Femur (tissue), 1 donor: Measurements from ENCODE around the gene SLC4A1AP.
A peak's percentile ranks its signal among the peaks of the same experiment; 100 is the strongest.

ENCODE experiments used
- DNase-seq: peaks from one replicate; pipeline ENCODE4 v3.0.0-alpha.2; 2017

The SLC4A1AP gene

DNA sequence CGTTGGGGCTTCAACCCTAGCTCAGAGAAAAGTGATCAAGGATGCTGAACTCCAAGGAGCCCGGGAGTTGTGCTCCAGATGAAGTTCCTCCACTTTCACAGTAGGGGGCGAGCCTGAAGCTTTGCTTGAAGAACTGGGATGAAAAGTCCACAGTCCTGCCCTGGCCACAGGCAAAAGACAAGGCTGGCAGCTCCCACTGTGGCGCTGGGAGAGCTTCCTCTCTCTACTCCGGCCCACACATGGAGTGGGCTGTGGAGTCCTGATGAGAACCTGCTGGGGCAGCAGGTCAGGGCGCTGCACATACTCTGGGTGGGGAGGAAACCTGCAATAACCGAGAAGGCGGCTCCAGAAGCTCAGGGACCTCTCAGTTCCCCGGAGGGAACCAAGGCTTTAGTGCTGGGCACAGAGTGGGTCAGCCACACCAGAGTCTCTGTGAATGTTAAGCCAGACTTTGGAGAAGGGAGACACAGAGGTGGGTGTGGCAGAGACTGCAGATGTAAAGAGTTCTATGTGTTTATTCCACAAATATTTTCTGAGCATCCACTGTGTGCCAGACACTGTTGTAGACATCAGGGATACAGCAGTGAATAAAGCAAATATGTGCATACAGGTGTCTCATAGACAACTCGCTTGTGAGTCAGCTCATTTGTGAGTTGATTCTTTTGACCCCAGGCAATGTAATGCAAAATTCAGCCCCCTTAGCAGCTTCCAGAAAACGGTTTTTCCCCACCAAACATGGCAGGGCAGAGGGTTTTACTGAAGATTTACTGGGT, 59.9 kb downstream of the SLC4A1AP start:
- DNase-seq, result peak; percentile 72

DNA sequence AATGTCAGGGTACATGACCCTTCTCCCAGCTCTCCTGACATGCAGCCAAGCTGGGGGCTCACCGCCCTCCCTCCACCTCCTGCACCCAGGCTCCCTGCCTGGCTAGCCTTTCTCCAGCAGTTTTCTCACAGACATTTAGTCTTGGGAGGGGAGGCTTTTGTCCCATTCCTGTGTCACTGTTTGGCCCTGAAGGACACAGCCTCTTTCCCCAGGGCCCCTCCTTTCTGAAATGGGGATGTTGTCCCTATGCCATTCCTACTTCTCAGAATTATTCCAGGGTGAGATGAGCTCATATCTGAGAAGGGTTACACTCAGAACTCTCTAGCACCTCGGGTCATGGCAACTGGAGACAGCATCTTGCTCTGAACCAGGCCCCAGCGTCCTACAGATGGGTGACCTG, 60.5 kb downstream of the SLC4A1AP start:
- no peak for DNase-seq

GRCh38 chr2:27724905-27725701, 61.4 kb downstream of the SLC4A1AP start:
- no peak for DNase-seq

DNA sequence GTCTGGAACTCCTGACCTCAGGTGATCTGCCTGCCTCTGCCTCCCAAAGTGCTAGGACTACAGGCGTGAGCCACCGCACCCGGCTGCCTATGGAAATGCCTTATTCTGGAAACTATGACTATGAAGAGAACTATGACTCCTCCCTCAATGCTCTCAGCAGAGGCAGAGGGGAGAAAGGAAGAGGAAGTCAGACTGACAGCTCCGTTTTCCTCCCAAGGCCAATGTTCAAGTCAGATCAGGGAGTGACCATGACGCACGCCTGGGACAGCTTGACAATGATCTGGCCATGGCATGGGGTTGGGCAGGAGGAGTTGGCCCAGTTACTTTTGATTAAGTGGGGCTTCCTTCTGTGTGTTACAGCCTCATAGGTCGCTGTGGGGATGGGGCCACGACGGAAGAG, 63.6 kb downstream of the SLC4A1AP start:
- no peak for DNase-seq

DNA sequence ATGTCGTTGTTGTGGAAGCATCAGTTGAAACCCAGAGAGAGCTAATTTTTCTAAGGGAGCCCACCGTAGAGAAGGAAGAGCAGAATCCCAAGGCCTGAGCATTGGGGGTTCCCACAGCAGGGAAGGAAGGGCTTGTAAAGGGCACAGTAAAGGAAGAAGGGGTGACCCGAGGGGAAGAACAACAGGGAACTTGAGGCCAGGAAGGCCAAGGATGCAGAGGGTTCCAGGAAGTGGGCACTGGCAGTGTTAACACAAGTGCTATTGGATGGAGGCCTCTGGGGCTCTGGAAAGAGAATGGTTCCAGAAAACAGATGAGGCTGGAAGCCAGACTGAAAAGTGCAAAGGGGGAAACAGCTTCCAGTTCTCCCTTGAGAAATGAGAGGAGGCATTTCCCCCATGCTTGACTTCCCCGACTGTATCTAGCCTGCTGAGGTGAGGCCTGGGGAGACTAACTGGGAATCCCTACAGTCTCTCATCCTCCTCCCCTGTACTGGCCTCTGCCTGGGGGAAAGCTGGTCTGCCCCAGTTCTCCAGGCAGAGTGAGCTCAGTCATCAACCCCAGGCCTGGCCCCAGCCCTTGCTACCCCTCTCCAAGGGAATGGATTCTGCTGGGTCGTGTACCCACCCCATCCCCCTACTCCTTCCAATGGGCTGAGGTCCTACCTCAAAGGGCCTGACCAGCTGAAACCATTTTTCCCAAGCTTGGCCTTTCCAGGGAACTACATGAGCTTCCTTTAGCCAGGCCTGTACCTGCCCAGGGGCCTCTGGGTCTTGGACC, 64.6 kb downstream of the SLC4A1AP start:
- no peak for DNase-seq

DNA sequence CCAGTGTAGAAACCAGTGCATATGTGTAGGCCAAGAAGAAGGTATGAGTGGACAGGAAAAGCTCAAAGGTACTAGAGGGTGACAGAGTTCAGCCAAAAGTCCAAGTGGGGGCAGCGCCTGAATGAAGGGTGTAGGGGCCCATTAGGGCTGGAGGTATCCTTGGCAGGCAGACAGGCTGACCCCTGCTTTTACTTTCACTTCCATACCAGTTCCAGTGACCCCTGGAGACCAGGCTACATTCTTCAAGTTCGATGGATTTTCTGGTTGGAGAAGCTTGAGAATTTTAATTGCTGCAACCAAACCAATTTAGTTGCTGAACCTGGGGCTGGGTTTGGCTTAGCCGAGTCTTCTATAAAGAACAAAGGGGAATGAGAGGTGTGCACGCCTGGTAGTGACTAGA, 65.5 kb downstream of the SLC4A1AP start:
- DNase-seq, result no peak

GRCh38 chr2:27729614-27730013, 65.9 kb downstream of the SLC4A1AP start:
- DNase-seq, result no peak

GRCh38 chr2:27730261-27730662, 66.6 kb downstream of the SLC4A1AP start:
- DNase-seq, result no peak

DNA sequence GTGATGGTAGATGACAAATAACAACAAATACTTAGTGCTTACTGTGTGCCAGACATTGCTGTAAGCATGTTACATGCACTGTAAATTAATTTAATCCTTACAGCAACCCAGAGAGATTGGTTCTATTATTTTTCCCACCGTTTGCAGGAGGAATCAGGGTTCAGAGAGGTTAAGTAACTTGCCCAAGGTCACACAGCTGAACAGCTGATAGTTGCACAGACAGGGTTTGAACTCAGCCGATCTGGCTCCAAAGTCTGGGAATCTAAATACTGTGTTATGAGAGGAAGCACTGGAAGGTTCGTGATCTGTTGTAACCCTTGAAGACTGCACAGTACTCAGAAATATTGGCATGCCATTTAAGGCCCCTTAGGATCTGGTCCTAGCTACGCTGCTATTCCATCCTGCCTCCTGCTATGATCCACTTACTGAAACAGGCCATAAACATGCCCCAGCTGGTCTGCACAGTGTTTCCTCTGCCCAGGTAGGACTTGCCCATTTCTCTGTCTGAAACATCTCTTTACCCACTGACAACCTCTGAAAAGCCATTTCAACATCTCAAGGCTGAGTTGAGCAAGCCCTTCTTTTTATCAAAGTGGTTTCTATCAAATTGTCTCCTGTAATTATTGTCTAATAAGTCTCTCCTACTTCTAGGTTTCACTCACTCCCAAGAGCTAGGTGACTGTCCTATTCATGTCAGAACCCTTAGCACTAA, 67.4 kb downstream of the SLC4A1AP start:
- DNase-seq, result no peak

DNA sequence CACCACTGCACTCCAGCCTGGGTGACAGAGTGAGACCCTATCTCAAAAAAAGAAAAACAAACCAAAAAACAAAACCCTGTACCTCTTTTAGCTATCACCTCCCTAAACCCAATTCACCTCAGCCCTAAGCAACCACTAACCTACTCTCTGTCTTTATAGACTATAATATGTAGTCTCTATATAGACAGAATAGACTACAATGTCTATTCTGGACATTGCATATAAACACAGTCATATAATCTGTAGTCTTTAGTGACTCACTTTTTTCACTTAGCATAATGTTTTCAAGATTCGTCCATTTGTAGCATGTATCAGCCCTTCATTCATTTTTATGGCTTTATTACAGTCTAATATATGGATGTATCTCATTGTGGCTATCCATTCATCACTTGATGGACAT, 70.6 kb downstream of the SLC4A1AP start:
- no peak for DNase-seq

DNA sequence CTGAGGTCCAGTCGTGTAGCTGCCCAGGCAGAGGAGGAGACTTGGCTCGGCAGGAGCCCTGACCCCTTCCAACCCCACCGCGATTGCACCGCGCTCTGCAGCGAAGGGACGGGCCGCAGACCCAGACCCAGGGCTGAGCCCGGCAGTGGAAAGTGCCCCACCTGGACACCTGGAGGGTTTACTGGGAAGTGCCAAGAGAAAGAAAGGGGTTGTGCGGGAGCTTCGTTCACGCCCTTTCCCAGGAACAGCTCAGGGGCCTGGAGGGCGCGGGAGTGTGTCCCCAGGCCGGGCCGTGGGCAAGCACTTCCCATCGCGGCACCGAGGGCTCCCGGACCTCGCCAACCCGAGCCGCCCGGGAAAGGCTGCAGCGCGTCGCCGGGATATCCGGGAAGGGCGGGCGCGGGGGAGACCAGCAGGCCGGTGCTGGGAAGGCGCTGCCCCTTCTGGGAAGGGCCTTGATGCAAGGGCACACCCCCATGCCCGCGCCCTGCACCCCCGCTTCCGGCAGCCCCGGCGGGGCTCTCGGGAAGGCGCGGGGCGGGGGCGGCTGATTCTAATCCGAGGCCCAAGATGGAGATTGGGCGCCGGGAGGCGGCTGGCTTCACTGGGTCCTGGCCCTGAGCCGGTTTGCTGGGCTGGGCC, 71.7 kb downstream of the SLC4A1AP start:
- peak; percentile 87 for DNase-seq

- no peak for DNase-seq
Measured at GRCh38 chr2:27736031-27736889, 72.6 kb downstream of the SLC4A1AP start.

DNA sequence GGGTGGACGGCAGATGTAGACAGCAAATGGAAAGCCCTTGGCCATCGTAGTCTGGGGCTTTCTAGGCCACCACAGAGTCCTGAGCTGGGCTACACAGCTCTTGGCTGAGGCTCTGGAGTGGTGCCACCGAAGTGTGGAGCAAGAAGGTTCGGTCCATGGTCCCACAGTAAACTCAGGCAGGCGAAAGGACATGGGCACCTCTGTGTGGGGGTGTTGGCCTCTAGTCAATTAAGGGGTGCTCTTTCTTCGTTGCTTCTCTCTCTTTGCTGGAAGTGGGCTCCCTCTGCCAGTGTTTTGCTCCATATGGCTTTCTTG, 73.2 kb downstream of the SLC4A1AP start:
- DNase-seq, result no peak

- DNase-seq, result no peak
Measured at GRCh38 chr2:27737676-27738348, 74.1 kb downstream of the SLC4A1AP start.

DNA sequence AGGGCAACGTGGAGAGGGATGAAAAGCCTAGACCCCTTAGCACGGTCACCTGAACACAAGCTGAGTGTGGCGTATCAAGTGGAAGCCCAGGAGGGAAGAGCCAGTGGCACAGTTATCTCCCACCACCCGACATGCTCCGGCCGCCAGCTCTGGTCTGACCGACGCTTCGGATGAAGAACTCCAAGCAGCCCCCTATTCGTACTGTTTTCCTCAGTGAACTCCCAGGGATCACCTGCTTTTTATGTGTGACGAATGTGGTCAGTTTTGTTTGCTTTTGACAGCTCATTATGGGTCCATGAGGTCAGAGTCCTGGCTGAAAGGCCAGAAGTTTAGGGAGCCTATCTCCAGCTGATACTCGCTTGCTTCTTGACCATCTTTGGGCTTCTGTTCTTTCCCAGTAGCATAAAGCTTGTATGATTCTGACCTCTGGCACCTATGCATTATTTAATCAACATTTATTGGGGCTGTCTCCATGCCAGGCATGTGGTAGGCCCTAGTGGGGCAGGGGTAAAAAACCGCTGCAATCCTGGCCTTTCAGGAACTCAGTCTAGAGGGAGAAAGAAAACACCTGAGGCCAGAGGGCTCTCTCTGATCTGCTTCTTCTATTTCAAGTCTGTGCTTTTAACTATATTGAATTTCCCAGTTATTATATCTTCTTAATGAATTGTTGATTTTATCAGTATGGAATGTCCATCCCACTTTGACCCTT, 74.8 kb downstream of the SLC4A1AP start:
- DNase-seq, result no peak

GRCh38 chr2:27739058-27739373, 75.3 kb downstream of the SLC4A1AP start:
- no peak for DNase-seq

DNA sequence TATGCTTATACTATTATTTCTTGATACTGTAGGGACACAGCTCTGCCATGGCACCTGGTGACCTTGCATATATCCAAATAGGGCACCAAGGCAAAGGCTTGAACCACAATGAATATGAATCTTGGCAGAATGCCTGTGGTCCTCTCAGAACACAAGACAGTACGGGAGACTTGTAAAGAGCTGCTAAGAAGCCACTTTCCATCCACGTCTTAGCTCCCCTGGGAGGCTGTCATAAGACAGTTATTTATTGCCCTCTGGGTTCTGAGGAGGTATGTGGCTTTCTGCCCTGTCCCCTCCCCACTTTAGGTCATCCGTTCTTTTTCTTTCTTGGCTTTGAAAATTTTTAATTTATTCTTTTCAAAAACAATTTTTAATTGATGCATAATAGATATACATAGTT, 78.0 kb downstream of the SLC4A1AP start:
- DNase-seq, result no peak

- no peak for DNase-seq
Measured at GRCh38 chr2:27742571-27742970, 78.9 kb downstream of the SLC4A1AP start.
